Measurements from ENCODE around the gene BHLHE23.

DNA sequence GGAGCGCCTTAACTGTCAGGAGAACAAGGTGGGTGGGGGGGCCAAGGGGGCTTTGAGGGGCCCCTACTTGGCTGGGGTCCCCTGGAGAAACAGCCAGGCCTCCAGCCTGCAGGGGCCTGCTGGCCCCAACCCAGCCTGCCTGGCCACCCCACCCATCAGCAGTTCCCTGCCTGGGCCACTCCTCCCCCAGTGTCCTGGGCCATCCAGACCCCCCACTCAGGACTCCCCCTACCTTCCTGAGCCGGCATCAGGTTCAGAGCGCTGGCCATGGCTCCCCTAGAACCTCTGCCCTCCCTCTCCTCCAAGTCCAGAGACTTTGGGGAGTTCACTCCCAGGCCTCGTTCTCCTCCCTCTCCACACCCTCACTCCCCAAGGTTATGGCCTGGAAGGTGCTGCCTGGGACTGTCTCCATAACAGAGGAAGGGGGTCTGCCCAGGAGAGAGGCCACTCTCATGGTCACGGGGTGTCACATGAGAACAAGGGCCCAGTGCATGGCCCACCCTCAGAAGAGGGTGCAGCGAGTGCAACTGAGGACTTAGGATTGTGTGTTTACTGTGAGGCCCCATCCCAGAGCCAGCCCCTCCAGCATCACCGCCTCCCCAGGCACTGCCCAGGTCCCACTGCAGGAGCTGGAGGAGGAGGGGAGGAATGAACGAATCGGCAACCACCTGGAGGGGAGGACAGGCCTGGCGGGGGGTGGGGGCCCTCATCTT lies 48.2 kb downstream of the BHLHE23 start:
- TF ChIP-seq, protein P1, sequence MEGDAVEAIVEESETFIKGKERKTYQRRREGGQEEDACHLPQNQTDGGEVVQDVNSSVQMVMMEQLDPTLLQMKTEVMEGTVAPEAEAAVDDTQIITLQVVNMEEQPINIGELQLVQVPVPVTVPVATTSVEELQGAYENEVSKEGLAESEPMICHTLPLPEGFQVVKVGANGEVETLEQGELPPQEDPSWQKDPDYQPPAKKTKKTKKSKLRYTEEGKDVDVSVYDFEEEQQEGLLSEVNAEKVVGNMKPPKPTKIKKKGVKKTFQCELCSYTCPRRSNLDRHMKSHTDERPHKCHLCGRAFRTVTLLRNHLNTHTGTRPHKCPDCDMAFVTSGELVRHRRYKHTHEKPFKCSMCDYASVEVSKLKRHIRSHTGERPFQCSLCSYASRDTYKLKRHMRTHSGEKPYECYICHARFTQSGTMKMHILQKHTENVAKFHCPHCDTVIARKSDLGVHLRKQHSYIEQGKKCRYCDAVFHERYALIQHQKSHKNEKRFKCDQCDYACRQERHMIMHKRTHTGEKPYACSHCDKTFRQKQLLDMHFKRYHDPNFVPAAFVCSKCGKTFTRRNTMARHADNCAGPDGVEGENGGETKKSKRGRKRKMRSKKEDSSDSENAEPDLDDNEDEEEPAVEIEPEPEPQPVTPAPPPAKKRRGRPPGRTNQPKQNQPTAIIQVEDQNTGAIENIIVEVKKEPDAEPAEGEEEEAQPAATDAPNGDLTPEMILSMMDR (IDR thresholded peaks at IDR 0.05 in 4 of 5, conservative IDR thresholded peaks at IDR 0.05 in 1 of 5) = no peak
- TF ChIP-seq POLR2A (IDR thresholded peaks at IDR 0.05) = no peak

Data from gastrocnemius medialis (tissue), 4 donors.